ENCODE results near the gene GRK2. TPM values are rescaled to one million over a fixed set of nuclear protein-coding genes. Genes with fewer than 3 reads are reported as not detected.

GRK2 gene
- total RNA-seq, 1 donor from 2014 or later: 34.5 TPM

GRCh38 chr11:67271205-67271540 is 4.9 kb downstream of the GRK2 start:
- no peak for DNase-seq

- no peak for DNase-seq
These were observed 5.4 kb downstream of the GRK2 start for GRCh38 chr11:67271541-67272284.

- DNase-seq: no peak
These were observed 6.3 kb downstream of the GRK2 start for GRCh38 chr11:67272327-67273259.

GRCh38 chr11:67273260-67273990 is 7.2 kb downstream of the GRK2 start:
- no peak for DNase-seq

GRCh38 chr11:67274768-67275605 is 8.7 kb downstream of the GRK2 start:
- DNase-seq: no peak

GRCh38 chr11:67275606-67276409 is 9.5 kb downstream of the GRK2 start:
- no peak for DNase-seq

GRCh38 chr11:67276781-67277230 is 10.5 kb downstream of the GRK2 start:
- no peak for DNase-seq

GRCh38 chr11:67277231-67277961 is 11.1 kb downstream of the GRK2 start:
- DNase-seq: peak; percentile 67

- no peak for DNase-seq
These were observed 12.1 kb downstream of the GRK2 start for GRCh38 chr11:67278135-67278938.

- DNase-seq: no peak
These were observed 12.8 kb downstream of the GRK2 start for GRCh38 chr11:67278939-67279588.

- no peak for DNase-seq
These were observed 13.5 kb downstream of the GRK2 start for GRCh38 chr11:67279589-67280340.

GRCh38 chr11:67280341-67280787 is 14.1 kb downstream of the GRK2 start:
- no peak for DNase-seq

- DNase-seq: no peak
These were observed 14.7 kb downstream of the GRK2 start for GRCh38 chr11:67280788-67281551.

- DNase-seq: no peak
These were observed 15.4 kb downstream of the GRK2 start for GRCh38 chr11:67281552-67282150.

- DNase-seq: no peak
These were observed 16.0 kb downstream of the GRK2 start for GRCh38 chr11:67282155-67282875.

- no peak for DNase-seq
These were observed 16.7 kb downstream of the GRK2 start for GRCh38 chr11:67282876-67283371.

Data from skin of body (tissue), 2 donors.